ENCODE data around the gene RASSF8. TPM values are rescaled to one million over a fixed set of nuclear protein-coding genes. Genes with fewer than 3 reads are reported as not detected.
A peak's percentile ranks its signal among the peaks of the same experiment; 100 is the strongest.

RASSF8 gene
- polyA plus RNA-seq, 1 donor (not counting 4 experiments of a cell fraction or from before 2014, with no cell fraction given): 10.5 TPM

DNA sequence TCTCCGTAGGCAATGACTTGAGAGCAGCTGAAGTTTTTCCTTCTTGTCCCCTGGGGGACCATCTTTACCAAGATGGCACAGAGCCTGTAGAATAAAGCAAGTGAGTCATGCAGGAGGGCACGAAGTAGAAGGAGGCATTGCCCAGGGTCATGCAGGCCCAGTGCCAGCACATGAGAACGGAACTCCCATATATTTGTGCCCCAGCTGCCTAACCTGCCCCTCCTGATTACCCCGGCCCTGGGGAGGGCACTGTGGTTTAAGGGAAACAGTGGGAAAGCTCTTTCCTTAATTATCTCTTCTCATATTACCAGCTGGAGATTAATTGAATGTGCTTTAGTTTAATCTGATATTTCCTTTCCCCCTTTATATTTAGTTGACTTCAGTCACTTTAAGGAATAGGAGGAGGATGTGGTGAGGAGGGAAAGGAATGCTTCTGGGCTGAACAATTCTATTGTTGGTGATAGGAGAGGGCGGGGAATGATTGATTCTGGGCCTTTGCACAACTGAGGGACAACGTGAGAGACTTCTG is 51.9 kb downstream of the RASSF8 start:
- no peak overlapping the region for H3K9ac ChIP-seq (ENCODE audit: control insufficient read depth, extremely low read depth, insufficient read depth, low read length)
- H3K9me3 ChIP-seq (ENCODE audit: control insufficient read depth, low read depth, low read length): no peaks in the 10 kb centered on the region
- H3K4me3 ChIP-seq (ENCODE audit: control insufficient read depth in 2 of 3, extremely low read depth in 1 of 3, insufficient read depth in 2 of 3, low read depth in 1 of 3, low read length in 3 of 3): peak overlapping the region in 1 of 3 experiments; percentile 5
- H3K4me1 ChIP-seq (ENCODE audit: control insufficient read depth, extremely low read depth, insufficient read depth, low read length): peaks cover 21% of the 10 kb centered on the region
- FAIRE-seq (peak; percentile 95), DNase-seq (ENCODE audit: low read depth, low spot score) (no peak)
- H3K4me2 ChIP-seq (ENCODE audit: control insufficient read depth, extremely low read depth, insufficient read depth, low read depth, low read length): peak overlapping the region; percentile 54
- dilution Hi-C loops (cut with MboI; ENCODE audit: extremely low pct_ligation_motif_present, low sequenced_read_pairs): no loop called here
- H3K27ac ChIP-seq (ENCODE audit: control insufficient read depth, insufficient read depth, low read length): peak overlapping the region; percentile 22
- TF ChIP-seq, protein P1, sequence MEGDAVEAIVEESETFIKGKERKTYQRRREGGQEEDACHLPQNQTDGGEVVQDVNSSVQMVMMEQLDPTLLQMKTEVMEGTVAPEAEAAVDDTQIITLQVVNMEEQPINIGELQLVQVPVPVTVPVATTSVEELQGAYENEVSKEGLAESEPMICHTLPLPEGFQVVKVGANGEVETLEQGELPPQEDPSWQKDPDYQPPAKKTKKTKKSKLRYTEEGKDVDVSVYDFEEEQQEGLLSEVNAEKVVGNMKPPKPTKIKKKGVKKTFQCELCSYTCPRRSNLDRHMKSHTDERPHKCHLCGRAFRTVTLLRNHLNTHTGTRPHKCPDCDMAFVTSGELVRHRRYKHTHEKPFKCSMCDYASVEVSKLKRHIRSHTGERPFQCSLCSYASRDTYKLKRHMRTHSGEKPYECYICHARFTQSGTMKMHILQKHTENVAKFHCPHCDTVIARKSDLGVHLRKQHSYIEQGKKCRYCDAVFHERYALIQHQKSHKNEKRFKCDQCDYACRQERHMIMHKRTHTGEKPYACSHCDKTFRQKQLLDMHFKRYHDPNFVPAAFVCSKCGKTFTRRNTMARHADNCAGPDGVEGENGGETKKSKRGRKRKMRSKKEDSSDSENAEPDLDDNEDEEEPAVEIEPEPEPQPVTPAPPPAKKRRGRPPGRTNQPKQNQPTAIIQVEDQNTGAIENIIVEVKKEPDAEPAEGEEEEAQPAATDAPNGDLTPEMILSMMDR (optimal IDR thresholded peaks at IDR 0.05 in 1 of 3, IDR thresholded peaks at IDR 0.05 in 1 of 3, conservative IDR thresholded peaks at IDR 0.05 in 1 of 3; ENCODE audit: extremely low read depth in 1 of 3, insufficient read depth in 2 of 3, low read length in 3 of 3): no peak
- no peak for TF ChIP-seq EZH2 (IDR thresholded peaks at IDR 0.05; ENCODE audit: low read length)
- no peaks in the 10 kb centered on the region for H3K9me1 ChIP-seq (ENCODE audit: control insufficient read depth, extremely low read depth, insufficient read depth, low read length)
- H2AFZ ChIP-seq (ENCODE audit: control insufficient read depth, low read length): peak overlapping the region; percentile 11
- H3K79me2 ChIP-seq (ENCODE audit: control insufficient read depth, insufficient read depth, low read length): peaks cover 6% of the 10 kb centered on the region
- H4K20me1 ChIP-seq (ENCODE audit: control insufficient read depth, extremely low read depth, insufficient read depth, low read length): no peaks in the 10 kb centered on the region
- H3K27me3 ChIP-seq (ENCODE audit: control insufficient read depth, extremely low read depth, insufficient read depth, low read length): no peaks in the 10 kb centered on the region
- H3K36me3 ChIP-seq (ENCODE audit: control insufficient read depth in 2 of 2, extremely low read depth in 1 of 2, insufficient read depth in 2 of 2, low read length in 2 of 2): no peaks in the 10 kb centered on the region

DNA sequence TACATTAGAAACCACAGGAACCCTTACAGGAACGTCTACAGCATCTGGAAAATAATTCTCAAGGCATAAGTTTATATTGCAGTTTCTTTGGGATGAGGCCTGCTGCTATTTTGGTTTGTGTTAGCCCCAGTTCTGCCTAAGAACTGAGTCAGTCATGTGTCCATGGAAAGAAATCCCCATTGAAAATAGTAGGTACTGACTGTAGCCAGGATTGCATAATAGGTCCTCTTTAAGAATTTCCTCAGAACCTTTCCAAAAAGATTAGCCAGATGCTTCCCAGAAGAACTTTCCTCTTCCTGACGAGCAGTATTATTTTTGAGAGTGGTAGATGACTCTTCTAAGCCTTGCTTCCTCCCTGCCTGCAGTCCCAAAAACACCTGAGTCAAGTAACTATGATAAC is 52.6 kb downstream of the RASSF8 start:
- H3K9me3 ChIP-seq (ENCODE audit: control insufficient read depth, low read depth, low read length): no peaks in the 10 kb centered on the region
- no peaks in the 10 kb centered on the region for H4K20me1 ChIP-seq (ENCODE audit: control insufficient read depth, extremely low read depth, insufficient read depth, low read length)
- no peak overlapping the region for H2AFZ ChIP-seq (ENCODE audit: control insufficient read depth, low read length)
- no peaks in the 10 kb centered on the region for H3K27me3 ChIP-seq (ENCODE audit: control insufficient read depth, extremely low read depth, insufficient read depth, low read length)
- no peak overlapping the region for H3K27ac ChIP-seq (ENCODE audit: control insufficient read depth, insufficient read depth, low read length)
- H3K36me3 ChIP-seq (ENCODE audit: control insufficient read depth in 2 of 2, extremely low read depth in 1 of 2, insufficient read depth in 2 of 2, low read length in 2 of 2): no peaks in the 10 kb centered on the region
- H3K4me1 ChIP-seq (ENCODE audit: control insufficient read depth, extremely low read depth, insufficient read depth, low read length): peaks cover 21% of the 10 kb centered on the region
- no peak overlapping the region for H3K9ac ChIP-seq (ENCODE audit: control insufficient read depth, extremely low read depth, insufficient read depth, low read length)
- dilution Hi-C loops (cut with MboI; ENCODE audit: extremely low pct_ligation_motif_present, low sequenced_read_pairs): no loop called here
- peaks cover 6% of the 10 kb centered on the region for H3K79me2 ChIP-seq (ENCODE audit: control insufficient read depth, insufficient read depth, low read length)
- TF ChIP-seq, protein P1 (optimal IDR thresholded peaks at IDR 0.05 in 1 of 3, IDR thresholded peaks at IDR 0.05 in 1 of 3, conservative IDR thresholded peaks at IDR 0.05 in 1 of 3; ENCODE audit: extremely low read depth in 1 of 3, insufficient read depth in 2 of 3, low read length in 3 of 3): no peak
- no peak for TF ChIP-seq EZH2 (IDR thresholded peaks at IDR 0.05; ENCODE audit: low read length)
- H3K4me2 ChIP-seq (ENCODE audit: control insufficient read depth, extremely low read depth, insufficient read depth, low read depth, low read length): peak overlapping the region; percentile 54
- peak; percentile 39 for FAIRE-seq
- no peak for DNase-seq (ENCODE audit: low read depth, low spot score)
- no peak overlapping the region for H3K4me3 ChIP-seq (ENCODE audit: control insufficient read depth in 2 of 3, extremely low read depth in 1 of 3, insufficient read depth in 2 of 3, low read depth in 1 of 3, low read length in 3 of 3)
- H3K9me1 ChIP-seq (ENCODE audit: control insufficient read depth, extremely low read depth, insufficient read depth, low read length): no peaks in the 10 kb centered on the region

Data from keratinocyte (primary cell).